HG03521 (cell line): Measurements from ENCODE around the gene PPA2.

Experiments
- ATAC-seq: cut with Tn5 transposase; IDR thresholded peaks from one replicate; pipeline ENCODE4 v1.9.1; 2021; ENCODE audit warnings: mild to moderate bottlenecking, moderate library complexity; ENCODE audit not compliant: unreplicated experiment

PPA2 gene

DNA sequence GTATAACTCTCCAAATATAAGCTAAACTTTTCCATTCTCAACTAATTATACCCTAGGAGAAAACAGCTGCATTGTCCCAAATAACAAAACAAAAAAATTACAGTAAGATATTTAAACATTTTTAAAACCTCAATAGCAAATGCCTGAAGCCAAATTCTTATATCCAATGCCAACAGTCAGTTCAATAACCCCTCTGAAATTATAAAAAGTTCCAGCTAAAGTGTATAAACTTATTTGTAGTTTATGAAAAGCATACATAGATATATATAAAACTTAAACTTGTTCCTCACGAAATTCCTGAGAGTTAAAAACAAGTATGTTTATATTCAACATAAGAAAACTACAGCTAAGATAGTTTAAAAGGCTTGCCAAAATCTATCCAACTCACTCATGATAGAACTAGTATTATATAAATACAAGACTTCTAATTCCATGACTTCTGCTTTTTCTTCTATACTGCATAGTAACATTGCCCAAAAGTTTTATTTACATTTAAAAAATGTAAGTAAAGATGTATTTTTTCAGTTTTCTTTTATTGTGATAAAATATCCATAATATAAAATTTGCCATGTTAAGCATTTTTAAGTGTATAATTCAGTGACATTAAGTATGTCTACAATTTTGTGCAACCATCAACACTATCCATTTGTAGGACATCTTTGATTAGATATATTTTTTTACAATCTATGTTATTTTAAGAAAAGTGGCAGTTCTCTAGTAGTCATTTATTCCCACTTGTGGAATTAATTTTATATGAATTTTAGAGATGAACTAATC, 72.8 kb downstream of the PPA2 start:
- no peak for ATAC-seq

DNA sequence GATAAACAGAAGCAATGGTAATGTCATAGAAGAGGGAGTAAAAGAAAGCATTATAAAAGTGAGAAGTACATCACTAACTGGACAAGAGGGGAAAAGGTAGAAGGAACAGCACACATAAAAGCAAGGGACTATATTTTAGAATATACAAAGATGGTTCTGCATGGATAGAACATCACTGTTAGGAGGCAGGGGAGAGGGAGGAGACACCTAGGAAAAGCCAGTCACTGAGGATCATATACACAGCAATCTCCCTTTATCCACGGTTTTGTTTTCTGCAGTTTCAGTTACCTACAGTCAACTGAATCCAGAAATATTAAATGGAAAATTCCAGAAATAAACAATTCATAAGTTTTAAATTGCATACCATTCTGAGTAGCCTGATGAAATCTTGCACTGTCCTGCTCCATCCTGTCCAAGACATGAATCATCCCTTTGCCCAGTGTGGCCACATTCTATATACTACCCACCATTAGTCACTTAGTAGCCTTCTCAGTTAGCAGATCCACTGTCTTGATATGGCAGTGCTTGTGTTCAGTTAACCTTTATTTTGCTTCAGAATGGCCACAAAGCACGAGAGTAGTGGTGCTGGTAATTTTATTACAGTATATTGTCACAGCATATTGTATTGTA, 74.2 kb downstream of the PPA2 start:
- no peak for ATAC-seq

DNA sequence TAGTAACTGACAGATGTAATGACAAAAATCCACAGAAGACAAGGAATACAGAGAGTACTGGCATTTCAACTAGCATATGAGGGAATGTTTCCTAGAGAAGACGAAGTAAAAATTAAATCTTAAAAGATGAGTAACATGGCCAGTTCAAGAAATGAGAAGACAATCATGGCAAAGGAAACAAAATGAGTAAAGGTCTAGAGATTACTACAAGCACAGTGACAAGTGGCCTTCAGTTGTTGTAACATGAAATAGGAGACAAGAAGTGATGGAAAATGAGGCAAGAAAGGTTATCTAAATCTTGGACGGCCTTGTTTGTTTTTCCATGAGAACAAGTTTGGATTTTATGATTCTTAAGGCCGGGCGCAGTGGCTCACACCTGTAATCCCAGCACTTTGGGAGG, 81.0 kb downstream of the PPA2 start:
- no peak for ATAC-seq

DNA sequence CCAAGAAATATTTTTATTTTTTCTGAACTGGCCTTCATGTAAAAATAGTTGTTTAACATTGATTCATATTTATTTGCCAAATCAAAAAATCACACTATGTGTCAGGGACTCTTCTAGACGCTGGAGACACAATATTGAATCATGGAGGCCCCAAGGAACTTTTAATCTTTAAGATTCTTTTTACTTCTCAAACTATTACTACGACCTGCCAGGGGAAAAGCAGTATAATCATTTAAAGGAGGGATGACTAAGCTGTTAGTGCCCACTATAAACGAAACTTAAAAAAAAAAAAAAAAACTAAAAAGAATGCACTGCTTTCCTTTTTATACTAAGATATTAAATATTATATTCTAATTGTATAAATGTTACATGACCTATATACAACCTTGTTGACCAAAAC, 84.7 kb downstream of the PPA2 start:
- ATAC-seq, result no peak

DNA sequence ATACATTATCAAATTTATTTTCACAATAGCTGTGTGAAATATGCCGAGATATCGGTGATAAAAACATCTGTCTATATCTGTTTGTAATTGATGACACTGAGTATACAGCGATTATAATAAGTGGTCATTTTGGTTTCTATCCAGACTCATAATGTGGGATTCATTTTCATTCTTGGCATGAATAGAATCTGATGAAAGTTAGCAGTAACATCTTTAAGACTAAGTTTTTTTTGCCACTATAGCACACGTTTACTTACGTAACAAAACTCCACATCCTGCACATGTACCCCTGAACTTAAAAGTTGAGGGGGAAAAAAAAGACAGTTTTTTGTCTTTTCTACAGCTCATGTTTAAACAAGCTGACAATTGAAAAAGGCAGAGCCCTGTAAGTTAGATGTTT, 86.4 kb downstream of the PPA2 start:
- no peak for ATAC-seq

DNA sequence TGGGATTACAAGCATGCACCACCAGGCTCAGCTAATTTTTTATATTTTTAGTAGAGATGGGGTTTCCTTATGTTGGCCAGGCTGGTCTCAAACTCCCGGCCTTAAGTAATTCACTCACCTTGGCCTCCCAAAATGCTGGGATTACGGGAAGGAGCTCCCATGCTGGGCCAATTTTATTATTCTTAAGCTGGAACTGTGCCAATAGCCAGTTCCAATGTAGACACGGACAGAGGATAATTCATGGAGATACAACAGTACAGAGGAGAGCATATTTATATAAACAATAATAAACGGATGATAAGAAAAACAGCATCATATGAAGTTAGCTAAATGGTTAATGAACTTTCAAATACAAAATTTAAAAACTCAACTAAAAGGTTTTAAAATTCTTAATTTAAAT, 87.8 kb downstream of the PPA2 start:
- ATAC-seq, result no peak

DNA sequence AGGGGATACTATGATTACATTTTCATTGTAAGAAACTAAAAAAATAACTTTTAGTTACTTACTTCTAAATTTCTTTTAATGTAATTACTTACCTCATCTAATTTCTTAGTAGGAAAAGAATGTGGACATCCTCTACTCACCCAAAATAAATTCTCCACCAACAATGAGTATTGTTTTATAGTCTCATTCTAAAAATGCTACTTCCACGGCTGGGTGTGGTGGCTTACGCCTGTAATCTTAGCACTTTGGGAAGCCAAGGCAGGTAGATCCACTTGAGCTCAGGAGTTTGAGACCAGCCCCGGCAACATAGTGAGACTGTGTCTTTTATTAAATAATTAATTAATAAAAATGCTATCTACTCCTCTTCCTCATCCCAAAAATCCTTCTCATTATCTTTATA, 99.8 kb downstream of the PPA2 start:
- no peak for ATAC-seq

DNA sequence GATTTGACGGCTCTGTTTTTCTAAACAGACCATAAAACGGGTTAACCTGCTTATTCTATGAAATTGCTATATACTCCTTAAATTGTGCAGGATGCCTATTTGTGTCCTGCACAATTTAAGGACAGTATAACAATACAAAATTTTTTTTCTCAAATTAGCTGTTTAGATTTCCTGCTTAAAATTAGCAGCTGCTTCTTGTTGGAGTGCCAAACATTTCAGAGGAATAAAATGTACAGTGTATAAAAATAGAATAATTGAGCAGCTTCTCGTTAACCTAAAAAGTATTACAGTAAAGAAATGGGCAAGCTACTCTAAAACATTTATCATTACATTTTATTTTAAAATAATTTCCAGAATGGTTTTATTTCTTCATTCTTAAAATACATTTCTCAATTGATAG, 100.5 kb downstream of the PPA2 start:
- ATAC-seq, result no peak

DNA sequence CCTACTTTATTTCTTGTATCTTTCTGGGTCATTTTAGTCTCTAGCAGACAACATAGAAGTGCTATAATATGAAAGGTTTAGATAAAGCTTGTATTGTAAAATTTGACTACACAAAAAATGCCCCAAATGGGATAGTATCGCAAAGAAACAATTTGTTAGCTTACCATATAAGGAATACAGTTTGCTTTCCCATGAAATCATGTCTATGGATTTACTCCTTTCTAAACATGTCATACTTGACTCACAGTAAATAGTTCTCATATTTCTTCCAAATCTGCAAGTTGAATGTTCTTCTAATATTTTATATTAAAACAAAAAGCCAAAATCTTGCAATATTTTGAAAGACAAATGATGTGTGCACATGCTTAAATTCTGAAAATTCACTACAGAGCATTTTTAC, 103.9 kb downstream of the PPA2 start:
- ATAC-seq, result no peak

DNA sequence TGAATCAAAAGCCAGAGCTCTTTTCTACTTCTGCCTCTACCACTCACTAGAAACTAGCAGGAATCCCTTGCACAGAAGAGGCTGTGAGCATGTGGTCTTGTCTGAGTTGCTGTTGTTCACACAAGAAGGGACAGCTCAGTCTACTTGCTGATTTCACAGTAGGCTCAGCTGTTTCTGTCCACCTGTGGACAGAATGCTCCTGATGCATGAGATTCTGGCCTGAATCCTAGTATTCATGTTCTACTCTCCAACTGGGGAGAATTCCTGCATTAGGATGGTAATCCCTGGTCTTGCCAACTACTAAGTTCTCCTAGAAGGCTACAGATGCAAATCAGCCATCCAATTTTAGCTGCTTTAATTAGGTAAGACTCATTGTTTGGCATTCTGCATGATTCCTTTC, 112.8 kb downstream of the PPA2 start:
- no peak for ATAC-seq

DNA sequence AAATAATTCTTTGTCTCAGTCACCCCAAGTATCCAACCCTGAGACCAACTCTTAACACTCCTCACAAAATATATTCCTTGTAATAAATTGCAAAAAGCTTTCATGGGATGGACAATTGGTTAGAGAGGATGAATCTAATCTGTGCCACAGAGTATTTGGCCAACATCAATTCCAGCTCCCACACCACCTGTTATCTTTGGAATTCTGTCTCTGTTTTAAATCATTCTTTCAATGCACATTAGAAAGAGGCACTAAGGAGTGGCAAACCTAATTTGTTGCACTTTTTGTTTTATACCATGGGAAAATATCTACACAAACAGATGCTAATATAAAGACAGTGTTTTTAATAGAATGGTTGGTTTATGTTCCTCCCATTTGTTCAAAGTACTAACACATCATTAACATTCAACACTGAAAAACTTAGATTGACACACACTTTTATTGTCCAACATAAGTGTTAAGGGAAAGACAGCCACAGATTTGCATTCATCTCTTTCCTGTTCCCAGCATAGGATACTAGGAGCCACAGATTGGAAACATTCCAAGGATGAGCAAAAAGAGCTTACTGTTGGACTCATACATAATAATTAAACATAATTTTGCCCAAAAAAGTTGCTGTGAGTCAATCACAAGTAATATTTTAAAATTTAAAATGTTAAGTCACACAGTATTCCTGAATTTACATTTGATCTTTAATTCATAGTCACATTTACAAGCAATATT, 116.4 kb downstream of the PPA2 start:
- ATAC-seq, result no peak

DNA sequence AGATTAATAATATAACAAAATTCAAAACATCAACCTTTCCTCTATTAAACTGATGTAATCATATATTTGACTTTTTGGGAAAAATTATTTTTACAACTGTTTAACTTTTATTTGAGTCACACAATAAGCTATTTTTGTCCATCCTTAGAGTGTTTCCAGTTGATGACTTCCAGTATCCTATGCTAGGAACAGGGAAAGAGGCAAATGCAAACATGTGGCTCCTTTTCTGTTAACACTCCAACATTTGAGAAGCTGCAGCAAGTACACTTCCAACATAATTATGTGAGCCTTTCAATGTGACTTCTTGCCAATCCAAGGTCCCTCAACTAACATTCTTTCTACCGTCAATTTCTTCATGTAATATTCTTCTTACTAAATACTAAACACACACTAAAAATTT, 117.7 kb downstream of the PPA2 start:
- no peak for ATAC-seq

DNA sequence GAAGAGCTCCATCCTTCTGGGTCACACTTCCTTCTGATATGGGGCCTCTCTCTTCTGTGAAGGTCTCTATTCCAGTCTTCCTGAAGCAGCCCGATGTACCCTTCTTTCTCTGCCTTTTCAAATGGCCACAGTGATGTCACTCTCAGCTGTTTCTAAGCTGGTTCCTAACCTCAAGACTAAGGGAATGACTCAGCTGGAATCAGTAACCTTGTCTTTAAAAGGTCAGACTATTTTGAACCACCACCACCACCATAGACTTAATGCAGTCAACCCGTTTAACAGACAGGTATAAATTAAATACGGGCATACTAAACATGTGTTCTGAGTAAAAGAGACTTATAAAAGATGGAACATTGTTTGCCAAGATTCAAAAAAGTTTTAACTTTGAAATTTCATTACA, 121.0 kb downstream of the PPA2 start:
- peak; percentile 61 for ATAC-seq

DNA sequence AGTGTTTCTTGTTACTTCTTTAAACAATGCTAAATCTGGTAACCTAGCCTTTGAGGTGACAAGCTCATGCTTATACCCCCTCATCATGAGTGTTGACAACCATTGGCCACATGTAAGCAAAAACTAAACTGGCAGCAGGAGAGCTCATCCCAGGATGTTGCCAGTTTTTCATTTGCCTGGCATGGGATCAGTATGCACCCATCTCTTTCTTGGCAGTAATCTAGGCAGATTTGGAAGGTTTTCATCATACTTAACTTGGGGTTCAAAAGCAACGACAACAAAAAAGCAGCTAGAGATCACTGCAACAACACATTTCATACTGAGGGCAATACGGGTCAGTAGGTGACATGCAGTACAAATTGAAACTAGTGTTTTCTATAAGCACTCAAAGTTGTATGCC, 122.0 kb downstream of the PPA2 start:
- ATAC-seq, result no peak

DNA sequence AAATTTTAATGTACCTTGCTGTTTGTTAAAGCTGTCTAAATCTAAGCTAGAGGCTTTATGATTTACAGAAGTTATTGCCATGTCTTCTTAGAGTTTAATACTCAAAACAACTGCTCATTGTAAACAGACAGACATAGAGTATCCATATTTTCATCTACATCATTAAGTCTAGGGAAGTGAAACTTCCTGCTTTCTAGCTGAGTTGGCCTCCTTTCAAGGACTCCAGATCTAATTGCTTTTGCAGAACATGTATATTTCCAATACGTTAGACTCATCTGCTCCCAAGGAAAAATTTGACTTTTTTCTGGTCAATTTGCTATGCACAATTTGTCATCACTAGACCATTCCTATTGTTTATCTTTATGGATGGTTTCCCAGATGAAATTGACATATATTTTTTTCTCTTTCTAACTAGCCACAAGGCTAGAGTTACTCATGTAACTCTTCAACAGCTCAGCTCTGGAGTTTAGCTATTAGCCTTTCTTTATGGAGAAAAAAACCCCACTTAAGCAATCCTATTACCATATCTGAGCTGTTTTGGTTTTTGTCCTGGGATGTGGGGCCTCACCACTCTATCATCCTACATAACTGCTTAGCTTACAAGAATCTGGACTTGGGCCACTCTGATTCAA, 122.9 kb downstream of the PPA2 start:
- ATAC-seq, result no peak

DNA sequence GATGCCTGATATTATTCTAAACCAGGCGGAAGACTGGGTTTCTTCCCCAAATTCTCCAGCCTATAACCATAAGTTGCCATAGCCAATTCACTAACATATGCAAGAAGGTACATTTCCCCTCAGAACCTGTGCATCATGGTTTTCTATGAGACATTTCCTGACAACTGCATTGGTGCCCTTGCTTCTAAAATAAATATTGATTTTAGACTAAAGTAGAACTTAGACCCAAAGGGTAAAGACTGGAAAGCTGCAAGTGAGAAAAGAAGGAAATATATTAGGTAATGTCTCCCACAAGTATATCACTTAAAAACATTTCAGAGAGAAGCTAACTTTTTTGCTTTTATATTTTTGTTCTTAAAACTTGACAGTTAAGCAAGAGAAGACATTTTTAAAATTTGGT, 125.1 kb downstream of the PPA2 start:
- ATAC-seq, result no peak

DNA sequence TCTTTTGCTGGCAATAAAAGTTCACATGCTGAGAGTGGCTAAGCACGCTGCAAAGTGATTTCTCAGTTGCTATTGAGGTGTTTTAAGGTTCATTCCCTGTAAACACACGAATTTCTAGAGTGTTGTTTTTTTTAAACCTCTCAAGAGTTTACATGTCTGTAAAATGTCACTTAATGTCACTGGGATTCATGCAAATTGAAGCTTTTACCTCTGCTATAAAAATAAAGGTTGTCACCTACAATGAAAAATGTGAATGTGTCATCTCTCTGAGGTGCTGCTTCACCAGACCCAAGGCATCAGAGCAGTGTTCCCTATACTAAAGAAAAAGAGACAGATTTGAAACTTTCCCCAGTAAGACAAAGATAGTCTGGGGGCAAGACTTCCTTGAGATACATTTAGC, 127.0 kb downstream of the PPA2 start:
- ATAC-seq, result no peak

DNA sequence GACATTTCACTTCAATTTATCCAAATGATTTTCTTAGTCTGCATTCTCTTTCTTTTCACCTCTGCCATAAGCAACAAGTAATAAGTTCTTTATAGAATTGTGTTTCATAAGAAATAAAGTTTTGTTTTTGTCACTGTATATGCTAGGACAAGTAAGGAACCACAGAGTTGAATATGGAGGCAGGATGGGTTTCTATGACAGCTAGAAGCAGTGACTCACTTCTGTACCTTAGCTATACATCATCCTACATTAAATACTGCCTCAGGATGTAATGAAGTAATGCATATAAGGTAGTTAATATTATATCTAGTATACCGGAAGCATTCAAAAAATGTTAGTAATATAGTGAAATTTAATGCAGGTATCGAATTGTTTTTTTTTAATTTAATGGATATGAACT, 128.0 kb downstream of the PPA2 start:
- ATAC-seq, result no peak

DNA sequence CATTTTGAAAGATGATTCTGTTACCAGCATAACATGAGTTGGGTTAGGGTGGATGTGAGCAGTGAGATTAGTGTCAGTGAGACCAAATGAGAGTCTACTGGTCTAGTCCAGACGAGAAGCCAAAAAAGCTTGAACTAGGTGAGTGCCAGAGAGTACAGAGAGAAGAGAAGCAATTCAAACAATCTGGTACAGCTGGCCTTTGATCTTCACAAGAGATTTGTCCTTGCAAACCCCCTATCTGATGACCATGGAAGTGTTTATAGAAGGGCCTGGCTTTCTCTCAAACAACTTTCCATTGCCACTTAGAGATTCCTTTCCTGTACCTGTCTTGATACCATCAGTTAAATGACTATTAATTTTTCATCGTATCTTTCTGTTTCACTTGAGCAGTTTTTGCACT, 128.5 kb downstream of the PPA2 start:
- ATAC-seq, result no peak

DNA sequence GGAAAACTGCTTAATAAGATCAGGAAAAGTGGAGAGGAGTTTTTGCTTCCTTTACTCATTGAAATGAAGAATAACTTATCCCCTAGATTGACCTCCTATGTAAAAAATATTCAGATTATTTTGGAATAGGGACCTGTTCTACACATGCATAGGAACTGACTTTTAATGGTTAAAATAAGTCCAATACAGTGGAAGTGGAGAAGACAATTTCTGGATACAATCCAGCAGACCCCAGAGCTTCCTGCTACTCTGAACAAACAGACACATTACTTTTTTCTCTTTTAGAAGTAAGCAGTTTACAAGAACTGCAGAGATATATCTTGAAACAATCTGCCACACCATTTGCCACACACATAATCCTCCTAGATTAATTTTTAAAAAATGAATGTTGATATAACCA, 129.7 kb downstream of the PPA2 start:
- ATAC-seq, result no peak

DNA sequence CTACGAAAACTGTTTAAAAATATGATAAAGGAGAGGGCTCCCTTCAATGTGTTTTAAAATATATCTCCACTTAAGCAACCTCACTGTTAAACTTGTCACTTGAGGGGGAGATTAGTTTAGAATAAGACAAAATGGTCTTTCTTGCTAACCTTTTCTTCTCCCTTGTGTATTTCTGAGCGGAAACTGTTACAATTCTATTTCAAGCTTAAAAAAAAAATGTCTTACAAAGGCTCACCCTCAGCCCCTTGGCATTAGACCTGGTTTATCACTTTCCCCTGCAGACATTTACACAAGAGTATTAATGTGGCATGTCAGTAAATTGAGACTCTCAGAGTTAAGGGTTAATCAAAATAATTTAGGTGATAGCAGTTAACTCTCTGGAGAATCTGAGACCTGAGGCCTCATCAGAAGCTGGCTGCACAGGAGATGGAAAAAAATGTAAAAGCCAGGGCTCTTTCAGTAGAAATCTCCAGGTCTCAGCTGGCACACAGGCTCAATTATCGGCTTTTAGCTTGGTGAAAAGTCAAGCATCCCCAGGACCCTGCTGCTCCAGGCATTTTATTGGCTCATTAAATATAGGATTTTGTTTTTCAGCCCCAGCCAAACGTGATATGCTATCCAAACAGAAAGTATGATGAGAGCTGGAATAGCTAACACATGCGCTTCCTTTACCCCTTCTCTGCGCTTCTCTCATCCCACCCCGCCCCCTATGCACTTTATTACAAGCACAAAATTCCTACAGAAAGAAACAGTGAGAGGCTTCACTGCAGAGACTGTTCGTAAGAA, 130.5 kb downstream of the PPA2 start:
- ATAC-seq, result no peak
